WTC11 (cell line): ENCODE measurements around the gene ATP6V1G3. TPM values are rescaled to one million over a fixed set of nuclear protein-coding genes. Genes with fewer than 3 reads are reported as not detected.

Experiments
- ATAC-seq: fragments of 200-7000 bp; cut with Tn5 transposase; 2 replicates; pipeline ENCODE4 v1.10.0; 2021; ENCODE audit warnings: mild to moderate bottlenecking, moderate library complexity
- CTCF ChIA-PET: fragments of 300-600 bp; sonication (Branson Sonifier 250); formaldehyde crosslinking; loops from one replicate; lab custom pipeline; 2021; ENCODE audit warnings: antibody characterized with exemption; lab: Charles Lee
- POLR2A ChIA-PET: fragments of 350-600 bp; sonication (Branson Sonifier 250); formaldehyde crosslinking; loops from one replicate; lab custom pipeline; 2021; ENCODE audit warnings: antibody characterized with exemption; lab: Charles Lee
- DNase-seq: peaks from one replicate; pipeline ENCODE4 v3.0.0; 2021; ENCODE audit warnings: low spot score
- H3K27ac Mint-ChIP-seq: 2 replicates; pipeline ENCODE4 v1.8.0; 2021; ENCODE audit warnings: mixed read lengths
- H3K27me3 Mint-ChIP-seq: 2 replicates; pipeline ENCODE4 v1.8.0; 2021; ENCODE audit warnings: low read depth, mild to moderate bottlenecking, moderate library complexity, mixed read lengths
- H3K36me3 Mint-ChIP-seq: 2 replicates; pipeline ENCODE4 v1.8.0; 2021; ENCODE audit warnings: mixed read lengths
- H3K4me1 Mint-ChIP-seq: 2 replicates; pipeline ENCODE4 v1.8.0; 2022; ENCODE audit warnings: mixed read lengths
- H3K4me3 Mint-ChIP-seq: 2 replicates; pipeline ENCODE4 v1.8.0; 2021; ENCODE audit warnings: mild to moderate bottlenecking, moderate library complexity, mixed read lengths
- H3K9me3 Mint-ChIP-seq: 2 replicates; pipeline ENCODE4 v1.8.0; 2021; ENCODE audit warnings: mixed read lengths
- AFF4 ChIP-seq: sonication (generic); formaldehyde crosslinking; IDR thresholded peaks from 2 replicates; pipeline ENCODE4 v1.8.1; 2023; ENCODE audit warnings: mild to moderate bottlenecking, missing genetic modification reagents, borderline replicate concordance
- AR ChIP-seq: fragments of 250-450 bp; sonication (Bioruptor Pico); IDR thresholded peaks from 2 replicates; pipeline ENCODE4 v1.9.0; 2021; ENCODE audit warnings: mild to moderate bottlenecking
- ARID4B ChIP-seq: sonication (generic); formaldehyde crosslinking; IDR thresholded peaks from 2 replicates; pipeline ENCODE4 v1.8.0; 2023; ENCODE audit warnings: missing genetic modification reagents, mild to moderate bottlenecking, borderline replicate concordance
- ATF6 ChIP-seq: sonication (generic); formaldehyde crosslinking; IDR thresholded peaks from 2 replicates; pipeline ENCODE4 v1.8.1; 2023; ENCODE audit warnings: mild to moderate bottlenecking, missing genetic modification reagents
- ESRRA ChIP-seq: sonication (generic); formaldehyde crosslinking; IDR thresholded peaks from 2 replicates; pipeline ENCODE4 v1.8.1; 2022; ENCODE audit warnings: mild to moderate bottlenecking, missing genetic modification reagents, borderline replicate concordance
- MLX ChIP-seq: sonication (generic); formaldehyde crosslinking; IDR thresholded peaks from 2 replicates; pipeline ENCODE4 v1.8.1; 2023; ENCODE audit warnings: mild to moderate bottlenecking, missing genetic modification reagents, moderate library complexity
- NFATC4 ChIP-seq: fragments of 250-450 bp; sonication (Bioruptor Pico); IDR thresholded peaks from 2 replicates; pipeline ENCODE4 v1.9.0; 2021; ENCODE audit warnings: mild to moderate bottlenecking
- NR2C2 ChIP-seq: sonication (generic); formaldehyde crosslinking; IDR thresholded peaks from 2 replicates; pipeline ENCODE4 v1.8.0; 2022; ENCODE audit warnings: mild to moderate bottlenecking, missing genetic modification reagents
- OVOL2 ChIP-seq: fragments of 250-450 bp; sonication (Bioruptor Pico); IDR thresholded peaks from 2 replicates; pipeline ENCODE4 v1.9.0; 2021; ENCODE audit warnings: mild to moderate bottlenecking, borderline replicate concordance
- PREB ChIP-seq: sonication (generic); formaldehyde crosslinking; IDR thresholded peaks from 2 replicates; pipeline ENCODE4 v1.8.1; 2022; ENCODE audit warnings: mild to moderate bottlenecking, missing genetic modification reagents, moderate library complexity, borderline replicate concordance
- PRRX2 ChIP-seq: fragments of 250-450 bp; sonication (Bioruptor Pico); IDR thresholded peaks from 2 replicates; pipeline ENCODE4 v1.8.0; 2021; ENCODE audit warnings: mild to moderate bottlenecking
- SP1 ChIP-seq: sonication (generic); formaldehyde crosslinking; conservative IDR thresholded peaks from 2 replicates; pipeline ENCODE4 v1.8.1; 2022; ENCODE audit warnings: missing genetic modification reagents
- USF1 ChIP-seq: sonication (generic); formaldehyde crosslinking; IDR thresholded peaks from 2 replicates; pipeline ENCODE4 v1.8.0; 2022; ENCODE audit warnings: mild to moderate bottlenecking, missing genetic modification reagents
- ZBTB43 ChIP-seq: sonication (generic); formaldehyde crosslinking; IDR thresholded peaks from 2 replicates; pipeline ENCODE4 v1.8.1; 2023; ENCODE audit warnings: mild to moderate bottlenecking, missing genetic modification reagents
- ZNF121 ChIP-seq: sonication (generic); formaldehyde crosslinking; IDR thresholded peaks from 2 replicates; pipeline ENCODE4 v1.8.0; 2023; ENCODE audit warnings: missing genetic modification reagents
- ZNF232 ChIP-seq: sonication (generic); formaldehyde crosslinking; IDR thresholded peaks from 2 replicates; pipeline ENCODE4 v1.8.0; 2022; ENCODE audit warnings: mild to moderate bottlenecking, missing genetic modification reagents
- ZNF263 ChIP-seq: sonication (generic); formaldehyde crosslinking; IDR thresholded peaks from 2 replicates; pipeline ENCODE4 v1.8.1; 2022; ENCODE audit warnings: low read depth, mild to moderate bottlenecking, moderate library complexity, missing genetic modification reagents
- ZNF396 ChIP-seq: fragments of 250-450 bp; sonication (Bioruptor Pico); IDR thresholded peaks from 2 replicates; pipeline ENCODE4 v1.8.0; 2021; ENCODE audit warnings: mild to moderate bottlenecking, moderate library complexity, borderline replicate concordance
- total RNA-seq: library from RNA; stranded (reverse); gene quantifications from 3 replicates; pipeline ENCODE4 v1.2.3, GENCODE V29; 2021

ATP6V1G3 gene
- total RNA-seq, 1 experiment from 2014 or later: not detected

- TF ChIP-seq USF1 (CRISPR knock-in tag): no peak
- no peak for TF ChIP-seq ATF6 (CRISPR knock-in tag)
- TF ChIP-seq SP1 (CRISPR knock-in tag): no peak
- TF ChIP-seq NFATC4 (CRISPR knock-in tag): no peak
- no peak for TF ChIP-seq NR2C2
- TF ChIP-seq ESRRA (CRISPR knock-in tag): no peak
- TF ChIP-seq ZNF263: no peak
- TF ChIP-seq ARID4B (CRISPR knock-in tag): no peak
- no peak for TF ChIP-seq AR (CRISPR knock-in tag)
- TF ChIP-seq PREB (CRISPR knock-in tag): no peak
- TF ChIP-seq ZBTB43: no peak
- TF ChIP-seq ZNF396 (CRISPR knock-in tag): no peak
- no peak for TF ChIP-seq PRRX2 (CRISPR knock-in tag)
- no peak for TF ChIP-seq ZNF232
These were observed 11.1 kb downstream of the ATP6V1G3 start (continued) for GRCh38 chr1:198529414-198529813.

- Mint-ChIP-seq H3K4me1 (peaks cover 11% of the 10 kb centered on the region), H3K27me3 (no peaks in the 10 kb centered on the region), H3K27ac (no peak overlapping the region), H3K4me3 (no peak overlapping the region), H3K36me3 (no peaks in the 10 kb centered on the region), H3K9me3 (peaks cover 3% of the 10 kb centered on the region)
- ChIA-PET CTCF (no interaction called here), POLR2A (no interaction called here)
- DNase-seq (no peak), ATAC-seq (no peak)
- no peak for TF ChIP-seq ZNF121 (CRISPR knock-in tag)
- no peak for TF ChIP-seq AFF4 (CRISPR knock-in tag)
- no peak for TF ChIP-seq OVOL2
- no peak for TF ChIP-seq MLX (CRISPR knock-in tag)
These were observed 12.1 kb downstream of the ATP6V1G3 start for GRCh38 chr1:198528364-198528763.
